Astrocyte of the spinal cord (primary cell): Measurements from ENCODE around the gene B3GNT2.
A peak's percentile ranks its signal among the peaks of the same experiment; 100 is the strongest.
"Not testable (repeated sequence)": the region's sequence is repeated elsewhere in the genome, so short reads cannot be mapped to it uniquely, and the experiment has no call there.

Source experiments
- DNase-seq: peaks from one replicate; pipeline ENCODE4 v3.0.0; 2011; ENCODE audit warnings: low read depth, low spot score
- H3K4me3 ChIP-seq: 2 replicates; pipeline ENCODE4 v1.5.1; 2011; ENCODE audit warnings: low read depth, mild to moderate bottlenecking, low read length, moderate library complexity
- in situ Hi-C: cut with HindIII; loops from 2 replicates; pipeline ENCODE4 v1.10.0; 2017; ENCODE audit warnings: low sequenced_read_pairs
- TF ChIP-seq, protein P1 (sequence below): IDR thresholded peaks from 2 replicates; pipeline ENCODE4 v1.5.1; 2012; ENCODE audit warnings: low read depth, mild to moderate bottlenecking, low read length, inconsistent platforms

Gene B3GNT2

DNA sequence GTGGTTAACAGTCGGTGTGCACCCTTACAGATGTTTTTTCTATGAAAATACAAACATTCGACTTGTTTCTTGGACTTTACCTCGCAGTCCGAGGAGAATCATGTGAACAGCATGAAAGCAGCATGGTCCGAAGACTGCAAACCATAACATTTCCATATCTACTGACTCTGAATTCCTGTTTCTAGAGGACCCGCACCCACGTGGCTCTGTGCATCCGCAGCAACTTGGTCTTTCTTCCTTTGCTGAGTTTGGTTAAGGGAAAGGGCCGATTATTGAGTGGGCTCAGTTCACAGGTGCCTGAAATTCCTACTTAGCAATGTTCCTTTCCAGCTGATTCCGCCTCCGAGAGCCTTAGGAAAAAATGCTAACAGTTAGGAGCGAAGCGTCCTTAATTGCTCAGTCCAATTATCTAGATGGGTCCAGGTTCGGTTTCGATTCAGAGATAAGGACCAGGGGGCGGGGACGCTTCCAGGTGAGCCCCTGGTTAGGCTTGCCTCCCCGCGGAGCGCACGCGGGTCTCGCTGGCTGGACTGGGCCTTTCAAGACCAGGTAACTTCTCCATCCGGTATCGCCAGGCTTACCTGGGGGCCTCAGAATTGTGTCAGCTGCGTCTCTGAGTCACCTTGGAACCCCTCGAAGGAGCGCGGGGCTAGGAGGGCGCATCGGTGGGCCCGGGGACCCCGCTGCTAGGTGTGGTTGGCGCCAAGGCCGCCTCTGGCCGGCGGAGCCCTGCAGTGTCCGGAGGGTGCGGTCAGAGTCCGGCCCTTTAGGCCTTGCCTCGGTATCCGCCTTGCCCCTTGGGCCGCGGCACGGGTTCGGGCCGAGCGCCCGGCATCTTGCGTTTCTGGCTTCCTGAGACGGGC lies 1.1 kb upstream of the B3GNT2 start:
- in situ Hi-C loops: no loop called here
- peak overlapping the region; percentile 94 for H3K4me3 ChIP-seq
- TF ChIP-seq, protein P1, sequence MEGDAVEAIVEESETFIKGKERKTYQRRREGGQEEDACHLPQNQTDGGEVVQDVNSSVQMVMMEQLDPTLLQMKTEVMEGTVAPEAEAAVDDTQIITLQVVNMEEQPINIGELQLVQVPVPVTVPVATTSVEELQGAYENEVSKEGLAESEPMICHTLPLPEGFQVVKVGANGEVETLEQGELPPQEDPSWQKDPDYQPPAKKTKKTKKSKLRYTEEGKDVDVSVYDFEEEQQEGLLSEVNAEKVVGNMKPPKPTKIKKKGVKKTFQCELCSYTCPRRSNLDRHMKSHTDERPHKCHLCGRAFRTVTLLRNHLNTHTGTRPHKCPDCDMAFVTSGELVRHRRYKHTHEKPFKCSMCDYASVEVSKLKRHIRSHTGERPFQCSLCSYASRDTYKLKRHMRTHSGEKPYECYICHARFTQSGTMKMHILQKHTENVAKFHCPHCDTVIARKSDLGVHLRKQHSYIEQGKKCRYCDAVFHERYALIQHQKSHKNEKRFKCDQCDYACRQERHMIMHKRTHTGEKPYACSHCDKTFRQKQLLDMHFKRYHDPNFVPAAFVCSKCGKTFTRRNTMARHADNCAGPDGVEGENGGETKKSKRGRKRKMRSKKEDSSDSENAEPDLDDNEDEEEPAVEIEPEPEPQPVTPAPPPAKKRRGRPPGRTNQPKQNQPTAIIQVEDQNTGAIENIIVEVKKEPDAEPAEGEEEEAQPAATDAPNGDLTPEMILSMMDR: no peak
- no peak for DNase-seq

DNA sequence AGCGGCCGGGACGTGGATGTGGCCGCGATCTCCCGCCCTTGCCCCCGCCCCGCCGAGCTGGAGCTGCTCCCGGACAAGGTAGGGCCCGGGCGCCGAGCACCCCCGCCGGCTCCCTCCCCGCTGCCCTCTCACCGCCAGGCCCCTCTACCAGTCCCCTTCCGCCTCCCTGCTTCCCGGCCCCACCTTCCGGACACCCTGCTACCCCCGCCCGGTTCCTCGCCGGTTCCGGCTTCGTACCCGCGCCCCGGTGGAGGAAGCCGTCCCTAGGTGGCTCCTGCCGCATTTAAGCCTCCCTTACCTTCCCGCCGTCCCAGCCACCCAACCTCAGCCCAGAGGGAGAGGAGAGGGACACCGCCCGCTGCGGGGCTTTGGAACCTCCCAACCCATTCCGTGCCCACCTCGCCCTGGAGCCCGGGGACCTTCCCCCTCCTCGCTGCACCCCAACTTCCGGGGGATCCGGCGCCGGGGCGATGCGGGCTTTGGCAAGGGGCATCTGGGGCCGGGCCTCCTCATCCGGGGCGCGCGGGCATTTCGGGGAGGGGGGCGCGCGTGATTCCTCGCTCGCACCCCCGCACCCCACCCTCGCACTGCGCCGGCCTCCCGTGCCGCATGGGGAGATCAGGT lies 475 bp downstream of the B3GNT2 start:
- H3K4me3 ChIP-seq: peak overlapping the region; percentile 94
- in situ Hi-C loops: no loop called here
- TF ChIP-seq, protein P1: peak; percentile 6
- DNase-seq: no peak

DNA sequence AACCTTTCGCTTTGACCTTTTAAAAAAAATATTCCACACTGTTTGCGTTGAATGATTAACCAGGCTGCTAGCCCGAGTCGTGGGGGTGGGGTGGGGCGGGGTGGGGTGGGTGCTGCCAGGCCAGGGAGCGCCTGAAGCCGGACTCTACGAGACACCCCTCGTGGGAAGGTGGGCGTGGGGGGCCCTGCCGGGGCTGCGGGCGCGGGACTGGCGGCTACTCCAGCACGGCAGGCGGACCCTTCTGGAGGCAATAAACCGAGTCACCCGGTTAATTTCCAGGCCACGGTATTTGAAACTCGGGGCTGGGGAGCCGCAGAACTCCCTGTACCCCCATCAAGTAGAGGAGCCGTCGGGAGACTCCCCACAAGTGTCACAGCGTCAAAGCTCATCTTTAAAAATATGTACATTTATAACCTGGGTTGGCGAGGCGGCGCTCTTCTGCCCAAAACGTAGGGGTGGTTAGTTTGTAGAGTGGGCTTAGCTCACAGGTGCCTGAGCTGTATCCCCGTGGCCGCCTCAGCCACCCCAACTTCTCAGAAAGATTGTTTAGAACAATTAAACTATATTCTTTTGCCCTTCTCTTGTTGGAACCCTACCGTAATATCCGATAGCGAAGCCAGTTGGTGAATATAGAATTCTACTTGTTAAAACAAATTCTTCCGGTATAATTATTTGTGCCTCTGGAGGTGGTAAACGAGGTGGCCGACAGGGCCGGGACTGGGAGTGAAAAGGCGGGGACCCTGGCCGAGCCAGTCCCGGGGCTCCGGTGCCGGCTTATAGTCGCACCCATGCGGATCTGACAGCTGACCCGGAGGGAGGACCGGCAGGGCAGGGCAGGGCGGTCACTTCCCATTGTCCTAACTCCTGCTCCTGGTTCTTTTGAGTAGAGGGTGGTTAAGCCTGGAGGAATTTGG lies 1.4 kb downstream of the B3GNT2 start:
- no peak for DNase-seq
- in situ Hi-C loops: no loop called here
- TF ChIP-seq, protein P1: peak; percentile 25
- peak overlapping the region; percentile 94 for H3K4me3 ChIP-seq

DNA sequence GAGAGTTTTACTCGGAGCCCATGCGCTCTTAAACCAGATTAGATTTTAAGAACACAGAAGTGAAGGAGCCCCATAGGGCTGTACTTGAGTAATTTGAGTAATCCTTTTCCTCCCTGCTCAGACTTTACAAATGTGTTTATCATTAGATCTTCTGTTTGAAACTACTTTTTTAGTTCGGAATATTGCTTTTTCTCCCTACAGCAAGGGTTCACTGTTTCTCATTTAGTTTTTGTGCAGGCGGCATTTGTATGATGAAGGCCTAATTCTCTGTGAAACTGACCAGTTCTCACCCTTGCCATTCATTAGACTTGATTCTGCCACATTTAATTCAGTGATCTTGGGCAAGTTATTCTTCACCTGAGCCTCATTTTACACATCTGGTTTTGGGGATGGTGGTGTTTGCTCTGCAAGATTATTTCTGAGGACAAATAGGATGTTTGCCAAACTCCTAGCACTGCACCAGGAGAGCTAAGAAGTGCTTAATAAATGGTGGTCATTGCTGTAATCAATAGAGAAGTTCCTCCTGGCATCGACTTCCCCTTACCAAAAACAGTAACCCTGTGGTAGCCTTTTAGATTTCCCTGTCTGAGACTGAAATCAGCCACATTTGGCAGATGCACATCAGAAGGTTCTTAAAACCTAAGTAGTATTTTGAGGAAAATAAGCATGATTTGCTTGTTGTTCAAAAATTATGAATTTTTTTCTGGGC lies 2.2 kb downstream of the B3GNT2 start:
- H3K4me3 ChIP-seq: peak overlapping the region; percentile 94
- DNase-seq: no peak
- in situ Hi-C loops: no loop called here
- TF ChIP-seq, protein P1: no peak

DNA sequence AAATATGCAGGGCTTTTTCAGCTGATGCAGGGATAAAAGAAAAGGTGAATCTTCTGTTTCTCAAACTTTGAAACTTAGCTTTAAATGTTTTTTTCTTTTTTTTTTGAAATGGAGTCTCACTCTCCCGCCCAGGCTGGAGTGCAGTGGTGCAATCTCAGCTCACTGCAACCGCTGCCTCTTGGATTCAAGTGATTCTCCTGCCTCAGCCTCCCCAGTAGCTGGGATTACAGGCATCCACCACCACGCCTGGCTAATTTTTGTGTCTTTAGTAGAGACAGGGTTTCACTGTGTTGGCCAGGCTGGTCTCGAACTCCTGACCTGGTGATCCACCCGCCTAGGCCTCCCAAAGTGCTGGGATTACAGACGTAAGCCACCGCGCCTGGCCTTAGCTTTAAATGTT lies 2.9 kb downstream of the B3GNT2 start:
- DNase-seq, H3K4me3 ChIP-seq, in situ Hi-C loops: not testable (repeated sequence)

DNA sequence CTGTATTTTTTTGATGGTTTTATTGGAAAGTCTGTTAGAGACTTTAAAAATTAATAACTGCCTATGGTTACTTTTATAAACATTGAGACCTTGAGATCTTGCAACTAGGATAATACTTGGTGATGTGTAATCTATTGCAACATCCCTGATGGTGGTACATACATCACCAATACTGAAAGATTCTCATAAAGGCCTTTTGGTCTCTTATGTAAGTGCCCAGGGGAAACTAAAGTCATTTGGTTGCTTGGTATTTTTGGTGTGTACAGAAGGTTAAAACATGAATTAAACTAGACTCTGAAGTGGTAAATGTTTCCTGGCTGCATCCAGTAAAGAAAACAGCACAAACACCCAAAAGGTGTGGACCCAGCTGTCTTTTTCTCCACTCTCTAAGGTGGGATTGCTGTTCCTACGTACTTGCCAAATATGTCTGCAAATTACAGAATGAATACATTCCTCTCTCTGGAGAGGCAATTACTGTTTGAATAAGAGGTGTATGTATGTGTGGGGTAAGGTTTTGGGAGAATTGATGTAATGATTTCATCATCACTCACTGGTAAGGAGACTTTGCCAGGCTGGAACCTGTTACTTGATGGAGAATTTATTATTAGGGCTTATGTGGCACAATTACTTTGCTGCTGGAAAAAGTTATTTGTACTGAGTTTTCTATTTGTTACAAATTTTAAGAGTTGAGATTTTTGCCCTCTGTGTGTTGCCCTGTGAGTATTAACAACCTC lies 3.6 kb downstream of the B3GNT2 start:
- in situ Hi-C loops: no loop called here
- TF ChIP-seq, protein P1: no peak
- no peak for DNase-seq
- no peak overlapping the region for H3K4me3 ChIP-seq
